GM19193 (cell line): ENCODE results near the gene ZNF654.

ENCODE experiments used
- POLR2A ChIP-seq: IDR thresholded peaks from 4 replicates; pipeline ENCODE4 v1.6.1; 2011; ENCODE audit not compliant: insufficient read depth, insufficient read length; ENCODE audit errors: extremely low read depth

ZNF654 gene

GRCh38 chr3:88058581-88059379 is at the start of gene ZNF654, which contains the start of gene CGGBP1:
TSS of gene ZNF654 (plus strand) at chr3:88059255. CDS start at chr3:88059320, 65 bp downstream.
TSS of gene CGGBP1 (minus strand) at chr3:88059005. CDS start at chr3:88055976, 3,029 bp downstream.
- TF ChIP-seq POLR2A: peak; percentile 91

- TF ChIP-seq POLR2A: no peak
Observed at GRCh38 chr3:88010810-88011209, 48.2 kb upstream of the ZNF654 start.

- TF ChIP-seq POLR2A: no peak
Observed at GRCh38 chr3:88013592-88013991, 45.5 kb upstream of the ZNF654 start.

- no peak for TF ChIP-seq POLR2A
Observed at GRCh38 chr3:88019024-88019423, 40.0 kb upstream of the ZNF654 start.

- TF ChIP-seq POLR2A: no peak
Observed at GRCh38 chr3:88025001-88025552, 34.0 kb upstream of the ZNF654 start.

GRCh38 chr3:88028876-88029275 is 30.2 kb upstream of the ZNF654 start:
- no peak for TF ChIP-seq POLR2A

GRCh38 chr3:88030210-88030609 is 28.8 kb upstream of the ZNF654 start:
- no peak for TF ChIP-seq POLR2A

GRCh38 chr3:88031642-88032077 is 27.4 kb upstream of the ZNF654 start:
- no peak for TF ChIP-seq POLR2A

- no peak for TF ChIP-seq POLR2A
Observed at GRCh38 chr3:88032245-88032644, 26.8 kb upstream of the ZNF654 start.

- no peak for TF ChIP-seq POLR2A
Observed at GRCh38 chr3:88033079-88033478, 26.0 kb upstream of the ZNF654 start.

- TF ChIP-seq POLR2A: no peak
Observed at GRCh38 chr3:88033808-88034207, 25.2 kb upstream of the ZNF654 start.

- no peak for TF ChIP-seq POLR2A
Observed at GRCh38 chr3:88034491-88035275, 24.4 kb upstream of the ZNF654 start.

GRCh38 chr3:88036221-88036620 is 22.8 kb upstream of the ZNF654 start:
- TF ChIP-seq POLR2A: no peak

GRCh38 chr3:88038566-88038965 is 20.5 kb upstream of the ZNF654 start:
- no peak for TF ChIP-seq POLR2A

GRCh38 chr3:88040529-88040928 is 18.5 kb upstream of the ZNF654 start:
- no peak for TF ChIP-seq POLR2A

- TF ChIP-seq POLR2A: no peak
Observed at GRCh38 chr3:88041005-88041404, 18.1 kb upstream of the ZNF654 start.

GRCh38 chr3:88044411-88044810 is 14.6 kb upstream of the ZNF654 start:
- no peak for TF ChIP-seq POLR2A
